Endodermal cell (in vitro differentiated cells): ENCODE data around the gene VPS9D1. TPM values are rescaled to one million over a fixed set of nuclear protein-coding genes. Genes with fewer than 3 reads are reported as not detected.

ENCODE experiments used
- DNase-seq: peaks from one replicate; pipeline ENCODE4 v3.0.0-alpha.2; 2017
- H3K27ac ChIP-seq: 2 replicates; pipeline ENCODE4 v1.5.1; 2013; ENCODE audit warnings: mild to moderate bottlenecking, low read depth, low read length, moderate library complexity
- H3K27me3 ChIP-seq: 2 replicates; pipeline ENCODE4 v1.6.1; 2013; ENCODE audit warnings: mild to moderate bottlenecking, low read length, moderate library complexity; ENCODE audit not compliant: insufficient read depth, control insufficient read depth, poor library complexity, severe bottlenecking
- H3K36me3 ChIP-seq: 2 replicates; pipeline ENCODE4 v1.7.0; 2013; ENCODE audit warnings: mild to moderate bottlenecking, low read length, moderate library complexity; ENCODE audit not compliant: control insufficient read depth, insufficient read depth
- H3K4me1 ChIP-seq: one replicate; pipeline ENCODE4 v1.7.0; 2013; ENCODE audit warnings: low read length; ENCODE audit not compliant: control insufficient read depth, insufficient read depth
- H3K4me3 ChIP-seq: 2 replicates; pipeline ENCODE4 v1.5.1; 2013; ENCODE audit warnings: mild to moderate bottlenecking, low read length, moderate library complexity
- H3K9ac ChIP-seq: 2 replicates; pipeline ENCODE4 v1.6.1; 2013; ENCODE audit warnings: mild to moderate bottlenecking, low read length, moderate library complexity; ENCODE audit not compliant: poor library complexity, severe bottlenecking; ENCODE audit errors: extremely low read depth
- H3K9me3 ChIP-seq: 2 replicates; pipeline ENCODE4 v1.6.1; 2013; ENCODE audit warnings: mild to moderate bottlenecking, low read length, moderate library complexity; ENCODE audit not compliant: control insufficient read depth
- H3K27ac Mint-ChIP-seq: 2 replicates; pipeline ENCODE4 v1.8.0; 2020; ENCODE audit warnings: mixed read lengths
- H3K27me3 Mint-ChIP-seq: 2 replicates; pipeline ENCODE4 v1.8.0; 2021; ENCODE audit warnings: mild to moderate bottlenecking, mixed read lengths; ENCODE audit not compliant: insufficient read depth
- H3K36me3 Mint-ChIP-seq: 2 replicates; pipeline ENCODE4 v1.8.0; 2020; ENCODE audit warnings: low read depth, mixed read lengths
- H3K4me1 Mint-ChIP-seq: 2 replicates; pipeline ENCODE4 v1.8.0; 2020; ENCODE audit warnings: mixed read lengths
- H3K4me3 Mint-ChIP-seq: 2 replicates; pipeline ENCODE4 v1.8.0; 2020; ENCODE audit warnings: mild to moderate bottlenecking, moderate library complexity, mixed read lengths
- H3K9me3 Mint-ChIP-seq: 2 replicates; pipeline ENCODE4 v1.8.0; 2020; ENCODE audit warnings: mild to moderate bottlenecking, mixed read lengths
- CTCF ChIP-seq: fragments of 200-600 bp; sonication (generic); conservative IDR thresholded peaks from 2 replicates; pipeline ENCODE4 v1.5.0; 2021; ENCODE audit warnings: antibody characterized with exemption, mild to moderate bottlenecking
- WGBS, 2 experiments: methylation state at CpG; one replicate each; pipeline versions ENCODE4 v1.1.5 to v1.1.7; 2013; ENCODE audit warnings: missing lambda C conversion rate in 2 of 2, mixed read lengths in 1 of 2; ENCODE audit not compliant: insufficient coverage in 1 of 2, insufficient read length in 1 of 2; 5-methylcytosine and 5-hydroxymethylcytosine counted together
- total RNA-seq, 2 donors: library from RNA; stranded (reverse); fragmentation: NEBNext Ultra II Directional in 1 of 2; extraction: Animal tissue kit (Norgen Biotek cat#: 25700) in 1 of 2; gene quantifications; 2 replicates in 1 of 2; 3 replicates in 1 of 2; pipeline ENCODE4 v1.2.1, GENCODE V29; 2021

Gene VPS9D1
- total RNA-seq, 2 donors from 2014 or later, result 7.4 to 10.0 TPM

GRCh38 chr16:89712274-89712781 lies 8.4 kb downstream of the VPS9D1 start:
- Mint-ChIP-seq H3K27ac (no peak overlapping the region), H3K4me1 (peaks cover 5% of the 10 kb centered on the region), H3K27me3 (peaks cover 8% of the 10 kb centered on the region), H3K36me3 (peaks cover 20% of the 10 kb centered on the region), H3K9me3 (no peaks in the 10 kb centered on the region), H3K4me3 (peak overlapping the region; percentile 64)
- TF ChIP-seq CTCF, result no peak
- Histone ChIP-seq H3K9ac (peak overlapping the region; percentile 20), H3K4me1 (no peaks in the 10 kb centered on the region), H3K9me3 (no peaks in the 10 kb centered on the region), H3K4me3 (peak overlapping the region; percentile 75), H3K36me3 (peaks cover 6% of the 10 kb centered on the region), H3K27me3 (no peaks in the 10 kb centered on the region), H3K27ac (no peak overlapping the region)
- DNase-seq, result peak; percentile 64
- 10 to 15% methylated on average over 6 to 22 of the region's 22 CpGs for WGBS, 2 experiments

- Histone ChIP-seq H3K27me3 (no peaks in the 10 kb centered on the region), H3K9ac (peak overlapping the region; percentile 20), H3K9me3 (no peaks in the 10 kb centered on the region), H3K4me1 (no peaks in the 10 kb centered on the region), H3K27ac (no peak overlapping the region), H3K4me3 (peak overlapping the region; percentile 75), H3K36me3 (peaks cover 6% of the 10 kb centered on the region)
- DNase-seq, result peak; percentile 91
- Mint-ChIP-seq H3K9me3 (no peaks in the 10 kb centered on the region), H3K4me1 (peaks cover 5% of the 10 kb centered on the region), H3K36me3 (peaks cover 17% of the 10 kb centered on the region), H3K27ac (no peak overlapping the region), H3K4me3 (peak overlapping the region; percentile 64), H3K27me3 (peaks cover 5% of the 10 kb centered on the region)
- 5 to 27% methylated on average over 3 to 46 of the region's 48 CpGs for WGBS, 2 experiments
- no peak for TF ChIP-seq CTCF
Measured at GRCh38 chr16:89711601-89712273, 9.0 kb downstream of the VPS9D1 start.

GRCh38 chr16:89710709-89711564 lies 9.8 kb downstream of the VPS9D1 start:
- no peaks in the 10 kb centered on the region for H3K27me3 ChIP-seq
- DNase-seq, result peak; percentile 66
- H3K9me3 ChIP-seq, result no peaks in the 10 kb centered on the region
- no peak overlapping the region for H3K27ac ChIP-seq
- 94 to 95% methylated on average over 41 to 63 of the region's 63 CpGs for WGBS, 2 experiments
- Mint-ChIP-seq H3K9me3 (no peaks in the 10 kb centered on the region), H3K27ac (no peak overlapping the region), H3K4me3 (peak overlapping the region; percentile 64), H3K4me1 (peaks cover 7% of the 10 kb centered on the region), H3K27me3 (peaks cover 4% of the 10 kb centered on the region), H3K36me3 (peaks cover 11% of the 10 kb centered on the region)
- H3K36me3 ChIP-seq, result peaks cover 6% of the 10 kb centered on the region
- H3K4me1 ChIP-seq, result peaks cover 3% of the 10 kb centered on the region
- H3K4me3 ChIP-seq, result no peak overlapping the region
- no peak for TF ChIP-seq CTCF
- no peak overlapping the region for H3K9ac ChIP-seq
